CD4-positive, alpha-beta T cell treated with Interleukin-12 subunit alpha and Interleukin-12 subunit beta, for 1 hour (primary cell): ENCODE results near the gene SAMD4A.

ENCODE experiments used
- DNase-seq: peaks from one replicate; pipeline ENCODE4 v3.0.0-alpha.2; 2020

Gene SAMD4A

DNA sequence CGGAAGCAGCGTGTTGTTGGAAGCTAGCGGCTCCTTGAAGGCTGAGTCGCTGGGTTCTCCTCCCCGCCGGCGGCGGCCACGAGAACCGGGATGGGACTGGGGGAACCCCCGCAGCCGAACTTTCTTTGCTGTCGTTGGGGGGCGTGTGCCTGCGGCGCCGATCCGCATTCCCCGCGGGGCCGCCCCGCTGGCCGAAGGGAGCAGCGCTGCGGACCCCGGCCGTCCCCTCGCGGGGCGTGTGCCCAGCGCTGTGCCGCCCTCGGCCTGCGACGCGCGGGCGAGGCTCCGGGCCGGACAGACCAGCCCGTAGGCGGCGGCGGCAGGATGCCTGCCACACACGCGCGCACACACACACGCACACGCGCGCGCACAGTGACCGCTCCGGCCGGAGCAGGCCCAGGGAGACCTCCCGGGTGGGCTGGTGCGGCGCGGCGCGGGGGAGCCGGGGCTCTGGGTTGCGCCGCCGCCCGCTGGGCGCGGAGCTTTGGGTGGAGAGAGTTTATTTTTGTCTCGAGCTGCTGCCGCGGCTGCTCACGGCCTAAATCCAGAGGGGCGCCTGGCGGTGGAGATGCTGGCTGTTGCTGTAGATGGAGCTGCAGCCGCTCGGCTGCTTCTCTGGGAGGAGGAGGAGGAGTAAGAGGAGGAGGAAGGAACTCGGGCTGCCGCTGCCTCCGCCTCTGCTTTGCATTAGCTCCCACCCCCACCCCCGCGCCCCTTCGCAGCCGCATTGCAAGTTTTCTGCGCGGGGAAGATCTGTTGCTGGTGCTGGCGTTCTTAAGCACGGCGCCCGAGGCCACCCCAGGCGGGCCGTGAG is at the start of gene SAMD4A:
Gene SAMD4A (plus strand): TSS at position 719 of the 814 bp plus-strand sequence. CDS start 789 bp downstream, outside the sequence.
- peak; percentile 63 for DNase-seq

DNA sequence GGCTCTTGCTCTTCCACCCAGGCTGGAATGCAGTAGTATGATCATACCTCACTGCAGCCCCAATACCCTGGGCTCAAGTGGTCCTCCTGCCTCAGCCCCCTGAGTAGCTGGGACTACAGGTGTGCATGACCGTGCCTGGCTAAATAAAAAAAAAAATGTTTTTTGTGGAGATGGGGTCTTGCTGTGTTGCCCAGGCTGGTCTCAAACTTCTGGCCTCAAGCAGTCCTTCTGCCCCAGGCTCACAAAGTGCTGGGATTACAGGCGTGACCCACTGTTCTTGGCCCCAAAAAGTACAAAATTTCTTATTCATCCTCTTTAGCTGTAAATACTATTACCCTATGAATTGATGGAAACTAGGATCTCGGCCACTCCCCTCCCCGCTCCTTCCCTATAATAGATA is 42.5 kb upstream of the SAMD4A start:
- no peak for DNase-seq

GRCh38 chr14:54528973-54529372 is 38.0 kb upstream of the SAMD4A start:
- no peak for DNase-seq

DNA sequence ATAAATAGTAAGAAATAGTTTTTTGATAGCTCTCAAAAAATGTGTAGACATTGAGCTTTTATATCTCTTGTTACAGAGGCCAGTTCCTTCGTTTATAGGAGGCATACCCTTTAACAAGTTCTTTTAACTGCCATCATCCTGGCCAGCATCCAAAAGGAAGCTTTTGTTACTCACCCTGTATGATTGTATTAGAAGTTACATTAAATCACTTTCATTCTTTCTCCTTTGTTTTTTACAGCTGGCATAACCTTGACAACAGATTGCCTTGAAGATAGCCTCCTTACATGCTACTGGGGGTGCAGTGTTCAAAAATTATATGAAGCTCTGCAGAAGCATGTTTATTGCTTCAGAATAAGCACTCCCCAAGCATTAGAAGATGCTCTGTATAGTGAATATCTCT is 37.1 kb upstream of the SAMD4A start:
- no peak for DNase-seq

- no peak for DNase-seq
These were observed 34.6 kb upstream of the SAMD4A start for GRCh38 chr14:54532111-54533012.

- DNase-seq: no peak
These were observed 33.8 kb upstream of the SAMD4A start for GRCh38 chr14:54533100-54533499.

GRCh38 chr14:54535126-54535525 is 31.8 kb upstream of the SAMD4A start:
- no peak for DNase-seq

GRCh38 chr14:54535646-54536045 is 31.3 kb upstream of the SAMD4A start:
- no peak for DNase-seq

DNA sequence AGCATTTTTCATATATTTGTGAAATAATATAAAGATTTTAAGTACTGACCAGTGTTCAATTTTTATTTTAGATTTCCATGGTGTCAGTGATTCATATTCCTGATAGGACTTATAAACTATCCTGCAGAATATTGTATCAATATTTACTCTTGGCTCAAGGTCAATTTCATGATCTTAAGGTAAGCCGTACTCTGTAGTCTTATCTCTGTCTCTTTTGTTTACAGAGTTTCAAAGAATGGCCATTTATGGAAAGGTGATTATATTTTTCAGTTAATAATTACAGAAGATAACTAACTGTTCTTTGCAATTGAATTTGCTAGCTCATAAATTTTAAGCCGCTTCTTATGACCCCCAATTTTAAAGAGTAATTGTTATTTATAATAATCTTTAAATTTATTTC is 29.3 kb upstream of the SAMD4A start:
- DNase-seq: no peak

DNA sequence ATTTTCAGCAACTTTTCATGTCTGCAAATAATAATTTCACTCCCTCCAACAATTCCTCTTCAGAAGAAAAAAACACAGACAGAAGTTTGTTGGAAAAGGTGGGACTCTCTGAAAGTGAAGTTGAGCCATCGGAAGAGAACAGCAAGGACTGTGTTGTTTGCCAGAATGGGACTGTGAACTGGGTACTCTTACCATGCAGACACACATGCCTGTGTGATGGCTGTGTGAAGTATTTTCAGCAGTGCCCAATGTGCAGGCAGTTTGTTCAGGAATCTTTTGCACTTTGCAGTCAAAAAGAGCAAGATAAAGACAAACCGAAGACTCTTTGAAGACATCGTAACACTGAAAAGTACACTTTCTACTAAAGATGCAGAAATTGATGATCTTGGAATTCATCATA is 28.9 kb upstream of the SAMD4A start:
- DNase-seq: no peak

GRCh38 chr14:54547583-54547982 is 19.3 kb upstream of the SAMD4A start:
- no peak for DNase-seq

- no peak for DNase-seq
These were observed 18.4 kb upstream of the SAMD4A start for GRCh38 chr14:54548491-54548890.

DNA sequence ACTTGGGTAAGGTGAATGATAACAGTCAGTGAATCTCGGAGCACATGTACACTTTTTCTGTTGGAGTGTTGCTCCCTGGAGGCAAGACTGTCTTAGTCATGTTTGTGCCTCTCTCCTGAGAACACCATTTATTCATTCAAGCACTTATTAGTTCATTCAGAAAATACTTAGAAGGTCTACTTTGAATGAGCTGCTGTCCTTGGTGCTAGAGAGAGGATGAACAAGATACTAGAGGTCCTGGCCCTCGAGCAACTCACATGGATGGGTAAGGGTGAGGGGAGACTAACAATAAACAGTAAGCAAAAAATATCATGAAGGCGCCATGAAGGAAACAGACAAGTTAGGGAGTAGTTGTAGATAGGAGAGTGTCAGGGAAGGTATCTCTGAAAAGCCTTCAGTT is 17.1 kb upstream of the SAMD4A start:
- DNase-seq: no peak

DNA sequence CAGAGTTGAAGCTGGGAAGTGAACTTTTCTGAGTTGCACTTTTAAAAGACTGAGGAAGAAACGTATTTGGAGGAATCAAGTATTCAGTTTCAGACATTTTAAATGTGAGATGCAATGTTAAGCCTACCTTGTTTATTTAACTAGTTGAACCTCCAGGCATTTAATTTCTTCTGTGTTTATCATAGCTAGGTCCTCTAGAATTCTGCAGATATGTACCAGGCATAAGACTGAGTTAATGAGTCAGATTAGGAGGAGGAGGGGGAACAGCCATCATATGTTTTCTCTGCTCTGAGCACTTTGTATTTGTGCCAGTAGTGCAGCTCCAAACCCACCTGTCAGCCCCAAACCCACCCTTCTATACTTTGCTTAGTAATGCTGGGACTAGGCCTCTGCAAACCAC is 16.4 kb upstream of the SAMD4A start:
- DNase-seq: no peak

GRCh38 chr14:54554401-54554800 is 12.5 kb upstream of the SAMD4A start:
- no peak for DNase-seq

GRCh38 chr14:54555651-54556050 is 11.3 kb upstream of the SAMD4A start:
- no peak for DNase-seq

DNA sequence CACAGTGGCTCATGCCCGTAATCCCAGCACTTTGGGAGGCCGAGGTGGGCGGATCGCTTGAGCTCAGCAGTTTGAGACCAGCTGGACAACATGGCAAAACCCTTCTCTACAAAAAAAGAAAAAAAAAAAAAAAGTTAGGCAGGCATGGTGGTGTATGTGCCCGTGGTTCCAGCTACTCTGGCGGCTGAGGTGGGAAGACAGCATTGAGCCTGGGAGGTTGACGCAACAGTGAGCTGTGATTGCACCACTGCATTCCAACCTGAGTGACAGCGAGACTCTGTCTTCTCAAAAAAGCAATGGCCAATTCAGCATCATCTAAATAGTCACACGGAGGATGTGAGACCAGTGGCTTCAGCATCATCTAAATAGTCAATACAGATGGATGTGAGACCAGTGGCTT is 10.4 kb upstream of the SAMD4A start:
- DNase-seq: no peak

GRCh38 chr14:54562334-54562733 is 4.6 kb upstream of the SAMD4A start:
- no peak for DNase-seq

GRCh38 chr14:54564071-54564867 is 2.7 kb upstream of the SAMD4A start:
- DNase-seq: peak; percentile 59

DNA sequence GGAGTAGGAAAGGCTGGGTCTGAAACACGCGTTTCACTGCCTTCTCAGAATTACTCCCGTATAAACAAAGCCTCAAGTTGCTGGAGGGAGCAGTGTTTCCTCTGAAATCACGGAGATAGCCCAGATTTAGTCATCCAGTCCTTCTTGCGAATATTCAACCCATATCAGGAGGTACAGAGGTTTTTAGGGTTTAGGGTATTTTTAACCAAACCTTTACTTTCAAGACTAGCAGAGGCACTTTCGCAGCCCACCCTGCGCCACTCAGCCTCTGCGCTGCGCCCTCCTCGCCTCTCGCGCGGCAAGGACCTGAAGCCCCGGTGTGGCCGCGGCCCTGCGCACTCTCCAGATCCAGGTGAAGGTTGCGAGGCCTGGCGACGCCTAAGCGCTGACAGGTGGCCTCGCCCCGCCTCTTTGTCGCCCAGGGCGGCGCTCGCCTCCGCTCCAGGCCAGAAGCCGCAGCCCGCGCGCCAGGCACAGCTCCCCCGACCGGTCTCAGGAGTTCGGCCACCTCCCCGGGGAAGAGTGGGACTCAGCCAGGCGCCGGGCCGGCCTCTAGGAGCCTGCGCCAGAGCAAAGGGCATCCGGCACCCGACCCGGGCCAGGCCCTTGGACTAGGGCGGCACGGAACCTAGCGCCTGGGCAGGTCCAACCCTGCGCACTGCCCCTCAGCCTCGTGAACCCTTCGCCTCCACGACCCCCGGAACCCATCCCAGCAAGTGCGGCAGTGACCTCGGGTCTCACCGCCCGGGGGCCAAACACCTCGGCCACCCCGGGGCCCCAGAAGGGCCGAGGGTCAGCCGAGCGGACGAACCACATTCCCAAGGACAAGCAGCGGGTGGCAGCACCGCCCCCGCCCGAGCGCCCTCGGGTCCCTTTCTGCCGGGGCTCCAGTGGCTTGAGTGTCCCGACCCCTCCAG is 1.8 kb upstream of the SAMD4A start:
- peak; percentile 67 for DNase-seq

DNA sequence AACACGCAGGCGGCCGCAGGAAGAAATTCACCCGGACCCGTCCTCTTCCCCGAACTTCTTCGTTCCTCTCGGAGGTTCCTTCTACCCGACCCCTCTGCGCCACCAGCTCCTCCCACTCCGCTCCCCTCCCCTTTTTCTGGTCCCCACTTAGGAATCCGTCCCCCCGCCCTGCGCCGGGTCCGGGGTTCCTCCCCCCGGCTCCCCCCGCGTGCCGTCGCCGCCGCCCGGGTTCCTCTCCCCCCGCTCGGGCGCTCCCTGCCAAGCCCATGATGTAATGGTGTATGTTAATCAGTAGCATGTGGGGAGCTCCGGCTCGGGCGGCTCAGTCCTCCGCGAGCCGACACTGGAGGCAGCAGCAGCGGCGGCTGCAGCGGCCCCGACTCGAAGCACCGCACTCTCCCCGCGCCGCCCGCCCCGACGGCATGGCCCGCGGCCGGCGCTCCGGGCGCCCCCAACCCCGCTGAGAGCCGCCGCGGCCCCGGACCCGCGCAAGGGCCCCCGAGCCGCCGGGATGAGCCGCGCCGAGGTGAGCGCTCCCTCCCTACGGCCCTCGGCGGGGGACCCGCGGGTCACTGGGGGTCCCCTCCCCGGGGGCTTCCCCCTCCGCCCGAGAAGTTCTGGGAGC is 1.0 kb upstream of the SAMD4A start:
- DNase-seq: peak; percentile 87

DNA sequence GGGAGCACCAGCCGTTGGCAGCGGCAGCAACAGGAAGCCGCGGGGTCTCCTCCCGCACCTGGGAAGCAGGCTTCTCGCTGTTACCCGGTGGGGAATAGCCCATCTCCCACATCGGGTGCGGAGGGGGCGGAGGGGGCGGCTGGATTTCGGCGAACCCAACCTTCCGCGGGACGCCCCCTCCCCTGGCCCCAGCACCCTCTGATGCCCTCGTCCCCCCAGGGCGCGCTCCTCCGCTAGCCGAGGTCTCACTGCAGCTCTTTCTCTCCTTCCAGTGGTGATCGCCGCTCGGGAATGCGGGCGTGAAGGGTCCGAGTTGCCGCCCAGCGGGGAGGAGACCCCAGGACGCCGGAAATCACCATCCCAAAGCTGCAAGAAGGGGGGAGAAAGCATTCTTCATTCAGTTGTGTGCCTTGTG is 303 bp downstream of the SAMD4A start:
- DNase-seq: no peak
